ENCODE results near the gene SPN.
"Not testable (repeated sequence)": the region's sequence is repeated elsewhere in the genome, so short reads cannot be mapped to it uniquely, and the experiment has no call there.

SPN gene

DNA sequence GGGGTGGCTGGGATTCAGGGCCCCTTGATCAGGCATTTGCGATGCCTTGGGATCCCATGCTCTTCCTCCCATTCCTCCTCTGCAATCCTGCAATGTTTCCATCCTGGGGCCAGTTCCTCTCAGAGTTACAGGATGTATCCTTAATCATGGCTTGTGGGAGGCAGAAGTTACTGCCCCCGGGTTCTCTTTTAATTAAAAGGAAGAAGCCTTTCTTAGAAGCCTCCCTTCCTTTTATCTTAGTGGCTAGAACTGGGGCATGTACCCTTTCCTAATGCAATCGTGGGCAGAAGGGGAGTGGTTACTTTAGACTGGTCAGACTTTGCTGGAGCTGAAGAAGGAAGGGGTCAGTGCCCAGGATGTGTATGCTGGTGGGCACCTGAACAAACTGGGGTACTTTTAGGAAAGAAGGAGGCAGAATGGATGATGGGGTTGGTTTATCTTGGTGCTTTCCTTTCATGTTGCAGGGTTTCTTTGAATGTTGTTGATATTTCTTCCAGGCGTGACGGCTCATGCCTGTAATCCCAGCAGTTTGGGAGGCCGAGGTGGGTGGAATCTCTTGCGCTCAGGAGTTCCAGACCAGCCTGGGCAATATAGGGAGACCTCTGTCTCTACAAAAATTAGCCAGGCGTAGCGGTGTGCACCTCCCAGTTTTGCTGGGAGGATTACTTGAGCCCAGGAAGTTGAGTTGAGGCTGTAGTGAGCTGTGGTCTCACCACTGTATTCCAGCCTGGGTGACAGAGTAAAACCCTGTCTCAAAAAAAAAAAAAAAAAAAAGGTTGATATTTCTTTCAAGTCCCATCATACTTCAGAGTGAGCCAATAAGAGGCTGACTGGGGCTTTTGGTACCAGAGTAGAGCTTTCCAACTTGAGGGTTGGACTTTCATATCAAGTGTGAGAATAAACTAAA, 13.2 kb upstream of the SPN start:
- DNase-seq: no peak

DNA sequence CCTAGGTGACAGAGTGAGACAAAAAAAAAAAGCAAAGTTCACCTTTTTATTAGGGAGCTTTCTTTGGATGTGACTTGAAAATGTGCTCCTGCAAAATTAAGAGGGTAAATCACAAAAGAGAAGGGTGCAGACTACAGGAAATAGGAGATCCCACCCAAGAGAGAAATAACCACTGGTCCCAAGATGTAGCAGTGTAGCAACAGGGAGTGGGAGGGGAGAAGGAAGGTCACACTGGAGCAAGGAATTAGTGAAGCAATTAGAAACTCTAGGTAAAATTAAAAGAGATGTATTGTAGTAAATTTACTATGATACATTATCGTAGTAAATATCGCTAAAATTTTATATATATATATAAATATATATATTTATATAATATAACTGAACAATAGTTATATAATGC, 12.3 kb upstream of the SPN start:
- no peak for DNase-seq

DNA sequence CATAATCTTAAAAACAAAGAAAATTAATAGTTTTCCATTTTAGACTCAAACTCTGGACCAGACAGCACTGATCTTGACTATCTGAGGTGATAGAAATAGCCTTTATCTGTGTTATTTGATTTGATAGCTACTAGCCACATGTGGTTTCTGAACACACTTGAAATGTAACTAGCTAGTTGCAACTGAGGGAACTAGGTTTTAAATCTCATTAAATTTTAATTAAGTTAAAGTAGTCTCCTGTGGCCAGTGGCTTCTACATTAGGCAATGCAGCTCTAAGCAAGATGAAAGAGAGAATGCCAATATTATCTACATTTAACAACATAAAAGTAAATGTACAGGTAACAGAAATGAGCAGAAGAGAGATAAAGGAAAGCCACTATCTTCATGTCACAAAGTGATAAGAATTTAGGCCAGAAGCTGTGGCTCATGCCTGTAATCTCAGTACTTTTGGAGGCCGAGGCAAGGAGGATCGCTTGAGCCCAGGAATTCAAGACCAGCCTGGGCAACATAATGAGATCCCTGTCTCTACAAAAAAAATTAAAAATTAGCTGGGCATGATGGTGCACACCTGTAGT, 11.2 kb upstream of the SPN start:
- DNase-seq: no peak

DNA sequence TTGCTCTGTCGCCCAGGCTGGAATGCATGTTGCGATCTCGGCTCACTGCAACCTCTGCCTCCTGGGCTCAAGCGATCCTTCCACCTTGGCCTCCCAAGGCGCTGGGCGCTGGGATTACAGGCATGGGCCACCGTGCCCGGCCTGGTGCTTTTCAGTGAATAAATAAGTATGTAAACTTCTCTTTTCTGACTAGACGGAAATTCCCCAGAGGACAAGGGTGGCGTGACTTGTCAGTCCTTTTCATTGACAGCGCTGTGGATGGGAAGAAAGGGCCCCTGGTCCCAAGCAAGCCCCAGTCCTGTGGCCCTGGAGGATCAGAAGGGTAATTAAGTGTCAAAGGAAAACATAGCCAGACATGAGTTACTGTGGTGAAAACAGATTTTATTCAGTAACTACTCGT, 9.6 kb upstream of the SPN start:
- DNase-seq: no peak

DNA sequence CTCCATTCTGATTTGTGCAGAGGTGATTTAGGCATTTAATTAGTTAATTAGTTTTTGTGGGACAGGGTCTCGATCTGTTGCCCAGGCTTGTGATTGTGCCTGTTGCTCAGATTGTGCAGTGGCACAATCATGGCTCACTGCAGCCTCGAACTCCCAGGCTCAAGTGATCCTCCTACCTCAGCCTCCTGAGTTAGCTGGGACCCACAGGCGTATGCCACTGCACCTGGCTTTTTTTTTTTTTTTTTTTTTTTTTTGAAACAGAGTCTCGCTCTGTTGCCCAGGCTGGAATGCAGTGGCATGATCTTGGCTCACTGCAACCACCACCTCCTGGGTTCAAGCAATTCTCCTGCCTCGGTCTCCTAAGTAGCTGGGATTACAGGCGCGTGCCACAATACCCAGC, 9.2 kb upstream of the SPN start:
- not testable (repeated sequence) for DNase-seq

DNA sequence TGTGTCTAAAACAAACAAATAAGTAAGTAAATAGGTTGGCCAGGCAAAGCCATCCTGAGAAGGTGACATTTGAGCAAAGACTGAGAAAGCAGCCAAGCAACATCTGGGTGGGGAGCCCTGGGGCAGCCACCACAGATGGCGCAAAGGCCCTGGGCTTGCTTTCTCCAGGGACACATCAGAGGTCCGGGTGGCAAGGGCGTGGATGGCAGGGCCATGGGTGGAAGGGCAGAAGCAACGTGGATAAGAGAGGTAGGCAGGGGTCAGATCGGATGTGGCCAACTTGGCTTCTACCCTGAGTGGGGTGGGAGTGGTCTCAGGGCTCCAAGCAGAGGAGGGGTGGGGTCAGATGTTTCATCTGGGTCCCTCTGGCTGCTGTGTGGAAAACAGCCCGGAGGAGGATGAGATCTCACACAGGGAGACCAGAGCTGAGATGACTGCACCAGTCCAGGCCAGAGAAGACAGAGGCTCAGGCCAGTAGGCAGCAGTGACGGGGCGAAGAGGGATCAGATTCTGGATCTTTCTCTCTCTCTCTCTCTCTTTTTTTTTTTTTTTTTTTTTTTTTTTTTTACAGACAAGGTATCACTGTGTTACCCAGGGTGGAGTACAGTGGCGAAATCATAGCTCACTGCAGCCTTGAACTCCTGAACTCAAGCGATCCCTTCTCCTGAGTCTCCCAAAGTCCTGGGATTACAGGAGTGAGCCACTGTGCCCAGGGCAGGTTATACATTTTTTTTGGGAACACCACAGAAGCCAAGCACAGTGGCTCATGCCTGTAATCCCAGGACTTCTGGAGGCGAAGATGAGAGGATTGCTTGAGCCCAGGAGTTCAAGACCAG, 6.1 kb upstream of the SPN start:
- DNase-seq: no peak

DNA sequence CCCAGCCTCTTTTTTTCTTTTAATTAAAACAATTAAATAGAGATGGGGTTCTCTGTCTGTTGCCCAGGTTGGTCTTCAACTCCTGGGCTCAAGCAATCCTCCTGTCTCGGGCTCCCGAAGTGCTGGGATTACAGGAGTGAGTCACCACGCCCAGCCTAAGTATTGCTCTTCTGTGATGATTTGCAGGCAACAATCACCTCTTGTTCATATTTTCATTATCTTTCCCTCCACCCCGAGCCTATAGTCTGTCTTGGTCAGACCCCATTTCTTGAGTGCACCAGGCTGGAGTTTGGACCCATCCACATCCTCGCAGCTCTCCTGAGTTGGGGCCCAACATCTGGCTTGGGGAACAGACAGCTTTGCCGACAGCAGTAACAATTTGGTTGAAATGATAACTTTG, 4.3 kb upstream of the SPN start:
- no peak for DNase-seq

DNA sequence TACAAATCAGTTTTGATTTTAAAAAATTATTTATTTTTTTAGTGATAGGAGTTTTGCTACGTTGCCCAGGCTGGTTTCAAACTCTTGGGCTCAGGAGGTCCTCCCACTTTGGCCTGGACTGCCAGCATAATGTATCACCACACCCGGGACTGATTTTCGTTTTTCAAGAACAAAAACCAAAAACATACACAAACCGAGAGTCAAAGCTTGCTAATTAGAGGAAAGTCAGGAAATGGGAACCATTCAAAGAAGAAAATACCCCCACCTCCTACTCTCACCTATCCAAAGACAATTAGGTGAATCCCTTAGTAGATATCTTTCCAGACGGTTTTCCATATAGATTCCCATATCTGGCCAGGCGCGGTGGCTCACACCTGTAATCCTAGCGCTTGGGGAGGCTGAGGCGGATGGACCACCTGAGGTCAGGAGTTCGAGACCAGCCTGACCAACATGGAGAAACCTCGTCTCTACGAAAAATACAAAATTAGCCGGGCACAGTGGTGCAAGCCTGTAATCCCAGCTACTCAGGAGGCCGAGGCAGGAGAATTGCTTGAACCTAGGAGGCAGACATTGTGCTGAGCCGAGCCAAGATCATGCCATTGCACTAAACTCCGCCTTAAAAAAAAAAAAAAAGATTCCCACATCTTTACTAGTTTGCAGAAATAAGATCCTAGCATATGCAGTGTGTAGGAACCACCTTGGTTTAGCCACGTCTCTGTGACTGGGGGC, 883 bp upstream of the SPN start:
- no peak for DNase-seq

DNA sequence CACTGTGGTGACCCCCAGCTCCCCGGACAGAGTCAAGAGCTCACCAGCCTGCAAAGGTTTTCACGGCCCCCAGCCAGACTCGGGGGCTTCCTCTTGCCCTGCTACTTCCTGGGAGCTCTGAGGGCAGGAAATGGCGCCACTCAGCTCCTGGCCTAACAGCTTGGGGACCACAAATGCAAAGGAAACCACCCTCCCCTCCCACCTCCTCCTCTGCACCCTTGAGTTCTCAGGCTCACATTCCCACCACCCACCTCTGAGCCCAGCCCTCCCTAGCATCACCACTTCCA, 375 bp upstream of the SPN start:
- DNase-seq: no peak

DNA sequence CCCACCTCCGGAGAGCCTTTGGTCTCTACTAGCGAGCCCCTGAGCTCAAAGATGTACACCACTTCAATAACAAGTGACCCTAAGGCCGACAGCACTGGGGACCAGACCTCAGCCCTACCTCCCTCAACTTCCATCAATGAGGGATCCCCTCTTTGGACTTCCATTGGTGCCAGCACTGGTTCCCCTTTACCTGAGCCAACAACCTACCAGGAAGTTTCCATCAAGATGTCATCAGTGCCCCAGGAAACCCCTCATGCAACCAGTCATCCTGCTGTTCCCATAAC, 702 bp downstream of the SPN start:
- DNase-seq: no peak

DNA sequence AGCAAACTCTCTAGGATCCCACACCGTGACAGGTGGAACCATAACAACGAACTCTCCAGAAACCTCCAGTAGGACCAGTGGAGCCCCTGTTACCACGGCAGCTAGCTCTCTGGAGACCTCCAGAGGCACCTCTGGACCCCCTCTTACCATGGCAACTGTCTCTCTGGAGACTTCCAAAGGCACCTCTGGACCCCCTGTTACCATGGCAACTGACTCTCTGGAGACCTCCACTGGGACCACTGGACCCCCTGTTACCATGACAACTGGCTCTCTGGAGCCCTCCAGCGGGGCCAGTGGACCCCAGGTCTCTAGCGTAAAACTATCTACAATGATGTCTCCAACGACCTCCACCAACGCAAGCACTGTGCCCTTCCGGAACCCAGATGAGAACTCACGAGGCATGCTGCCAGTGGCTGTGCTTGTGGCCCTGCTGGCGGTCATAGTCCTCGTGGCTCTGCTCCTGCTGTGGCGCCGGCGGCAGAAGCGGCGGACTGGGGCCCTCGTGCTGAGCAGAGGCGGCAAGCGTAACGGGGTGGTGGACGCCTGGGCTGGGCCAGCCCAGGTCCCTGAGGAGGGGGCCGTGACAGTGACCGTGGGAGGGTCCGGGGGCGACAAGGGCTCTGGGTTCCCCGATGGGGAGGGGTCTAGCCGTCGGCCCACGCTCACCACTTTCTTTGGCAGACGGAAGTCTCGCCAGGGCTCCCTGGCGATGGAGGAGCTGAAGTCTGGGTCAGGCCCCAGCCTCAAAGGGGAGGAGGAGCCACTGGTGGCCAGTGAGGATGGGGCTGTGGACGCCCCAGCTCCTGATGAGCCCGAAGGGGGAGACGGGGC, 1.3 kb downstream of the SPN start:
- no peak for DNase-seq

DNA sequence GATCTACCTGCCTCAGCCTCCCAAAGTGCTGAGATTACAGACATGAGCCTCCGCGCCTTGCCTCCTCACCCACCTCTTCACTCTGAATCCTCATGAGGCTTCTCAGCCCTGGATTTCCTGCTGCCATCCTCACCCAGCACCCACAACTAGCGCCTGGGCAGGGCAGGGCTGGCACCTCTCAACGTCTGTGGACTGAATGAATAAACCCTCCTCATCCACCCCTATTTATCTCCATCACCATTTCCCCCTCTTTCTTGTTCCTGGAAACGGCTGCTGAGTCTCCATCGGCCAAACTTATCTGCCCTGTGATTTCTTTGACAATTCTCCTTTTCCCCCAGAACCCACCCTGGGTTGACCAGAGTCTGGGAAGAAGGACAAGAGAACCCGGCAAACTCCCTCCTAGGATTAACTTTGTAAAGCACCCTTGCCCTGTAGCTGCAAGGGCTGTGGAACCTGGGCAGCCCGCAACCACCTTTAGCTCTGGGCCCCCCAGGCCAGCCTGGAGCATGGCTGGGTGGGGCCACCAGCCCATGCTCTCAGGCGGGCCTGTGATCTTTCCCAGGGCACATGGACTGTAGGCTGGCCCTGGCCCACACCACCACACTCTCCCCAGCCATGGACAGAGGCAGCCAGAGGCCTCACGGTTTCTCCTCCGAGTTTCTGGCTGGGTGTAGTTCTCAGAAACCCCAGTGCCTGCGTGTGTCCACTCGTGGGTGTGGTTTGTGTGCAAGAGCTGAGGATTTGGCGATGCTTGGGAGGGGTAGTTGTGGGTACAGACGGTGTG, 2.4 kb downstream of the SPN start:
- DNase-seq: no peak

DNA sequence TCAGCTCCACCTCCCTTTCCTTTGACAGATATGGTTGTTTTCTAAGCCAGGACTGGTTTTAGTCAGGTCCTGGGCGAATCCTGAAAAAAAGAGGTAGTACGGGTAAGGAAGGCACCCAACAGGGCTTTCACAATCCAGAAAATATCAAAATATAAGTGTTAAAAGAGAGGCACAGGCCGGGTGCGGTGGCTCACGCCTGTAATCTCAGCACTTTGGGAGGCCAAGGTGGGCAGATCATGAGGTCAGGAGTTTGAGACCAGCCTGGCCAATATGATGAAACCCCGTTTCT, 4.2 kb downstream of the SPN start:
- not testable (repeated sequence) for DNase-seq

DNA sequence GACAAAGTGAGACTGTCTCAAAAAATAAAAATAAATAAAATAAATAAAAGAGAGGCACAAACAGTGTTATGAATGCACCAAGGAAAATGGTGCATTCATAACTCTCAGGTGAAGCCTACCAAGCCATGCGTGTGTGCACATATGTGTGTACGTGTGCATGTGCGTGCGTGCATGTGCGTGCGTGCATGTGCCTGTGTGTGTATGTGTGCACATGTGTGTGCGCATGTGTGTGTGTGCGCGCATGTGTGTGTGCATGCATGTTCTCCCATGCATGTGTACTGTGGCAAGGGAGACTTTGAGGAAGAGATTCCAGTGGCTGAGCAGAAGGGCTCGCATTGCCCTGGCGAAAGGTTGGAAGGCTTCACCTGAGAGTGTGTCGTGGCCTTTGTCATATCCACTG, 4.7 kb downstream of the SPN start:
- DNase-seq: no peak

DNA sequence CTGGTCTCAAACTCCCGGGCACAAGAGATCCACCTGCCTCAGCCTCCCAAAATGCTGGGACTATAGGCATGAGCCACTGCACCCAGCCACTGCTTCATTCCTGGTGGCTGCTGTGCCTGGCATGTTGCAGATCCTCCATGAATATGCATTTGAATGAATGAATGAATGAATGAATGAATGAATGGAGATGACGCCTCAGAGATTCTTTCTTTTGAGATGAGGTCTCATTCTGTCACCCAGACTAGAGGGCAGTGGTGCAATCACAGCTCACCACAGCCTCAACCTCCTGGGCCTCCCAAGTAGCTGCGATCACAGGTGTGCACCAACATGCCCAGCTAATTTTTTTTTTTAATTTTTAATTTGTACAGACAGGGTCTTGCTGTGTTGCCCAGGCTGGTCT, 5.2 kb downstream of the SPN start:
- no peak for DNase-seq

DNA sequence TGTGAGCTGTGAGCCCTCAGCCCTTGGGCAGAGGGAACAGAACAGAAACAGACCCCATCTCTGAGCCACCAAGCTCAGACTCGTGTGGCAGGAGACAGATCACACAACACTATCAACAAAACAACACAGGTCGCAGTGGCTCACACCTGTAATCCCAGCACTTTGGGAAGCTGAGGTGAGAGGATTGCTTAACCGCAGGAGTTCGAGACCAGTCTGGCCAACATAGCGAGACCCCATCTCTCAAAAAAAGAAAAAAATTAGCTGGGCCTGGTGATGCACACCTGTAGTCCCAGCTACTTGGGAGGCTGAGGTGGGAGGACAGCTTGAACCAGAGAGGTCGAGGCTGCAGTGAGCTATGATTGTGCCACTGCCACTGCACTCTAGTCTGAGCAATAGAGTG, 10.5 kb downstream of the SPN start:
- DNase-seq: no peak

DNA sequence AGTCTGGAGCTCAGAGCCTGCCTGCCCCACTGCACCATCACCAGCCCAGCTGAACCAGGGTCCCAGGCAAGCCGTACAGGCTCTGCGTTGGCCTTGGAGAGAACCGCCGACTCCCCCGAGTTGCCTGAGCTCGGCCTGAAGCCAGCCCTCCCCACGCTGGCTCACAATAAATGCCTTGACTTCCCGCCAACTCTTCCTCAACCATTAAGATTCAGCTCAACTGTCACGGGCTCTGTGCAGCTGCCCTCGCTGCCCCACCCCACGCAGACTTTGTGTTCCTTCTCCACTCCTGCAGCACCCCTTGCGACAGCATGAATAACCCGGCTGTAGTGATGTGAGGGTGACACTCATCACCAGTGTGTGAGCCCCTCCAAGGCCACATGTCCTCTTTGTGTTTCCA, 11.1 kb downstream of the SPN start:
- no peak for DNase-seq

DNA sequence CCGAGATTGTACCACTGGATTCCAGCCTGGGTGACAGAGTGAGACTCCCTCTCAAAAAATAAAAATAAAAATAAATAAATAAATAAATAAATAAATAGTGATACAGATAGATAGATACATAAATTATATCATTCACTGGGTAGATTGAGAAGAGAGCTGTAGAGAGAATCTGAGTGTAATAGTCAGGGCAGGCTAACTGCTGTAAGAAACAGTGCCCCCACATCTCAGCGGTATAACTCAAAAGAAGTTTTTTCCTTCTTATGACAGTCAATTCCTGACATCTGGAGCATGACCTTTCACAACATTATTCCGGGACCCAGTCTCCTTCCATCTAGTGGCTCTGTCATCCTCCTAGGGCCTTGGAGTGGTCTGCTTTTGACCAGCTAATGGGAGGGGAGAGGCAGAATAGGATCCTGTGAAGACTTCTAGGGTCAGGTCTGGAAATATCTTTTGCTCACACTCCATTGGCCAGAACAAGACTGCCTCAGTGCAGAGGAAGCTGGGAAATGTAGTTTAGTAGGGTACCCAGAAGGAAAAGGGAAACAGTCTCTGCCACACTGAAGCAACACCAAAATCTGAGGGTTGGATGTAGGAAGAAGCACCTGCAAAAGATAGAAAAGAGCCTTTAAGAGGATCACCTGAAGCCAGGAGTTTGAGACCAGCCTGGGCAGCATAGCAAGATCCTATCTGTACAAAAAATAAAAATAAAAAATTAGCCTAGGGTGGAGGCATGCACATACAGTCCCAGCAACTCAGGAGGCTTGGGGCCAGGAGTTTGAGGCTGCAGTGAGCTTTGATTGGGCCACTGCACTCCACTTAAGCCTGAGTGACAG, 13.0 kb downstream of the SPN start:
- DNase-seq: no peak

DNA sequence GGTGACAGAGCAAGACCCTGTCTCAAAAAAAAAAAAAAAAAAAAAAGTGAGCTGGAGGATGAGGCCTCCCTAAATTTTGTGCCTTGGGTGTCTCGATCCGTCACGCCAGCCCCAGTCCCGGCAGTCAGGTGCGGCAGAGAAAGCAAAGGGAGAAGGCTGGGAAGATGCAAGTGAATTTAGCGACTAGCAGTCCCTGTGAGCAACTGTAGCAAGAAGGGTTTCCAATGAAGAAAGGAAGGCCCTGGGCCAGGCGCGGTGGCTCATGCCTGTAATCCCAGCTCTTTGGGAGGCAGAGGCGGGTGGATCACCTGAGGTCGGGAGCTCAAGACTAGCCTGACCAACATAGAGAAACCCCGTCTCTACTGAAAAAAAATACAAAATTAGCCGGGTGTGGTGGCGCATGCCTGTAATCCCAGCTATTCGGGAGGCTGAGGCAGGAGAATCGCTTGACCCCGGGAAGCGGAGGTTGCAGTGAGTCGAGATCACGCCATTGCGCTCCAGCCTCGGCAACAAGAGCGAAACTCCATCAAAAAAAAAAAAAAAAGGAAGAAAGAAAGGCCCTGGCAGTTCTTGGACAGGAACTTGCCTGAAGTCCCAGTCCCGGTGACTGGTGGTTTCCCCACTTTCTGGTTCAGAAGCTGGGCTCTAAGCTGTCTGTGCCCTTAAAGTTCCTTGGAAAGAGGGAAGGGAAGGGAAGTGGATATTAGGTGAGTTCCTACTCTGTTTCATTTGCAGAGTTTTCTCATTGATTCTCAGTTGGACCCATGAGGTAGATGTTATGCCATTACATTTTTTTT, 14.1 kb downstream of the SPN start:
- DNase-seq: no peak

DNA sequence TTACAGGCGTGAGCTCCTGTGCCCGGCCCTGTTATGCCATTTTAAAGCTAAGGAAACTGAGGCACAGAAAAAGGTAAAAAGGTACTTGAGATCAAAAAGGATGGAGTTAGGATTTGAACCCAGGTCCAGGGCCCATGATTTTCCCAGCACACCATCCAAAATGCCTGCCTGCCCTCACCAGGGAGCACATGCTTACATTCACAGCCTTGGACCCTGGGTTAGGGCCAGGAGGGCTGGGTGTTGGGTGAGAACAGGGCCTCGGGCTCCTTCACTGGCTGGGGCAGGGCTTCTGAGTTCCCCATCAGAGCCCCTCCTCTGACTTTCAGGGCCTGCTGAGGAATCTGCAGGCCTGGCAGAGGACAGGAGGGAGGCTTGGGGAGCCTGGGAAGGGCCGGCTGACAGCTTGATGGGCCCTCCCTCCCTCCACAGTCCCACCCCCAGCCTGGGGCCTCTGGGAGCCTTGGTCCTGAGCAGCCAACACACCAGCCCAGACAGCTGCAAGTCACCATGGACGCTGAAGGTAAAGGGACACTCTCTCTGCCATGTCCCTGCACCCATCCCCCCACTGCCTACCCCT, 15.7 kb downstream of the SPN start, which contains the start of gene QPRT:
QPRT (plus strand) TSS at position 490 of the 577 bp plus-strand sequence; CDS start at position 508, 18 bp downstream.
- no peak for DNase-seq

Measured in DMS153 (cell line).